A549 (cell line): Measurements from ENCODE around the gene ACSF3. TPM values are rescaled to one million over a fixed set of nuclear protein-coding genes. Genes with fewer than 3 reads are reported as not detected.
A peak's percentile ranks its signal among the peaks of the same experiment; 100 is the strongest.
"Not testable (repeated sequence)": the region's sequence is repeated elsewhere in the genome, so short reads cannot be mapped to it uniquely, and the experiment has no call there.

Source experiments
- ATAC-seq, 2 experiments: fragments of 200-7000 bp in 1 of 2; fragments of >200 bp in 1 of 2; cut with Nextera tagmentation in 1 of 2; cut with Tn5 transposase in 1 of 2; 3 replicates each; pipeline versions ENCODE4 v1.8.0 to v1.9.1; 2018 to 2020; ENCODE audit warnings: mild to moderate bottlenecking in 1 of 2, moderate library complexity in 1 of 2
- CTCF ChIA-PET: fragments of 300-600 bp; sonication (Branson Sonifier 250); formaldehyde crosslinking; extraction: SDS; loops from one replicate; lab custom pipeline; 2021; ENCODE audit warnings: antibody characterized with exemption, inconsistent platforms; lab: Yijun Ruan, JAX
- POLR2A ChIA-PET: fragments of 350-600 bp; formaldehyde crosslinking; extraction: SDS; loops from one replicate; lab custom pipeline; 2021; ENCODE audit warnings: antibody characterized with exemption, inconsistent platforms; lab: Yijun Ruan, JAX
- DNase-seq, 2 experiments: peaks; one replicate each; pipeline versions ENCODE4 v3.0.0 to v3.0.0-alpha.2; 2011 to 2016; ENCODE audit warnings: low read depth in 1 of 2, low spot score in 1 of 2
- FAIRE-seq: peaks from 2 replicates; lab custom pipeline; 2011; peaks lifted over from hg19 to GRCh38; lab: Jason Lieb, UNC
- H3K27ac ChIP-seq, 2 experiments: fragments of >200 bp; sonication (Bioruptor Twin); formaldehyde crosslinking; 3 replicates each; pipeline ENCODE4 v1.5.1; 2016 to 2017
- H3K4me1 ChIP-seq: fragments of >200 bp; sonication (Bioruptor Twin); formaldehyde crosslinking; 3 replicates; pipeline ENCODE4 v1.6.1; 2016
- H3K4me2 ChIP-seq: fragments of >200 bp; sonication (Bioruptor Twin); formaldehyde crosslinking; 3 replicates; pipeline ENCODE4 v1.6.1; 2016
- H3K4me3 ChIP-seq: fragments of >200 bp; sonication (Bioruptor Twin); formaldehyde crosslinking; 3 replicates; pipeline ENCODE4 v1.5.1; 2016
- H3K9me3 ChIP-seq: fragments of >200 bp; sonication (Bioruptor Twin); formaldehyde crosslinking; 3 replicates; pipeline ENCODE4 v1.6.1; 2016
- CEBPB ChIP-seq, 2 experiments: fragments of >200 bp in 1 of 2; sonication (Bioruptor Twin) in 1 of 2; formaldehyde crosslinking in 1 of 2; IDR thresholded peaks; 2 replicates each; pipeline ENCODE4 v1.6.1; 2012 to 2016
- CHD2 ChIP-seq: fragments of 150-350 bp; IDR thresholded peaks from 2 replicates; pipeline ENCODE4 v1.6.1; 2014; ENCODE audit warnings: low read length; ENCODE audit not compliant: partially characterized antibody
- CHD4 ChIP-seq: fragments of 200-600 bp; sonication (generic); IDR thresholded peaks from 2 replicates; pipeline ENCODE4 v1.6.1; 2016; ENCODE audit warnings: antibody characterized with exemption, mild to moderate bottlenecking, borderline replicate concordance
- E2F6 ChIP-seq: IDR thresholded peaks from 2 replicates; pipeline ENCODE4 v1.6.1; 2012; ENCODE audit warnings: low read depth, borderline replicate concordance
- HDAC2 ChIP-seq: fragments of 200-600 bp; sonication (generic); IDR thresholded peaks from 2 replicates; pipeline ENCODE4 v1.6.1; 2016
- HEYL ChIP-seq: fragments of 250-450 bp; sonication (Bioruptor Pico); IDR thresholded peaks from 2 replicates; pipeline ENCODE4 v1.8.0; 2021; ENCODE audit warnings: mild to moderate bottlenecking, moderate library complexity
- HMGXB4 ChIP-seq: fragments of 250-450 bp; sonication (Bioruptor Pico); IDR thresholded peaks from 2 replicates; pipeline ENCODE4 v1.5.0; 2021; ENCODE audit warnings: mild to moderate bottlenecking, moderate library complexity, borderline replicate concordance
- HOXB13 ChIP-seq: fragments of 250-450 bp; sonication (Bioruptor Pico); IDR thresholded peaks from 2 replicates; pipeline ENCODE4 v1.5.0; 2020; ENCODE audit warnings: low read depth, mild to moderate bottlenecking, moderate library complexity
- JUN ChIP-seq, 2 experiments: fragments of >200 bp; sonication (Bioruptor Twin); formaldehyde crosslinking; IDR thresholded peaks; 2 replicates in 1 of 2; 3 replicates in 1 of 2; pipeline ENCODE4 v1.6.1; 2016 to 2017
- MAFK ChIP-seq: fragments of 450-650 bp; IDR thresholded peaks from 2 replicates; pipeline ENCODE4 v1.6.1; 2014; ENCODE audit not compliant: partially characterized antibody
- NPAS2 ChIP-seq: fragments of 250-450 bp; sonication (Bioruptor Pico); IDR thresholded peaks from 2 replicates; pipeline ENCODE4 v1.8.0; 2022; ENCODE audit warnings: mild to moderate bottlenecking, moderate library complexity, borderline replicate concordance
- PHF8 ChIP-seq: fragments of 200-600 bp; sonication (generic); IDR thresholded peaks from 2 replicates; pipeline ENCODE4 v1.6.1; 2016; ENCODE audit warnings: low read depth, mild to moderate bottlenecking, antibody characterized with exemption, moderate library complexity, borderline replicate concordance
- RAD21 ChIP-seq, 2 experiments: fragments of >200 bp in 1 of 2; sonication (Bioruptor Twin) in 1 of 2; formaldehyde crosslinking in 1 of 2; IDR thresholded peaks in 1 of 2; conservative IDR thresholded peaks in 1 of 2; 2 replicates in 1 of 2; 3 replicates in 1 of 2; pipeline ENCODE4 v1.6.1; 2012 to 2018; ENCODE audit warnings: inconsistent platforms in 1 of 2
- RFX5 ChIP-seq: fragments of 450-650 bp; IDR thresholded peaks from 2 replicates; pipeline ENCODE4 v1.7.1; 2014; ENCODE audit warnings: antibody characterized with exemption, mild to moderate bottlenecking, moderate library complexity
- RNF2 ChIP-seq: fragments of 200-600 bp; sonication (generic); IDR thresholded peaks from 2 replicates; pipeline ENCODE4 v1.6.1; 2016; ENCODE audit warnings: low read depth, mild to moderate bottlenecking, antibody characterized with exemption, moderate library complexity, borderline replicate concordance
- SREBF2 ChIP-seq: fragments of 450-650 bp; IDR thresholded peaks from 2 replicates; pipeline ENCODE4 v1.6.1; 2014; ENCODE audit warnings: mild to moderate bottlenecking, moderate library complexity
- TFCP2L1 ChIP-seq: fragments of 250-450 bp; sonication (Bioruptor Pico); IDR thresholded peaks from 2 replicates; pipeline ENCODE4 v1.5.0; 2021; ENCODE audit warnings: mild to moderate bottlenecking
- ZFP36 ChIP-seq: fragments of 450-650 bp; IDR thresholded peaks from 2 replicates; pipeline ENCODE4 v1.6.1; 2014; ENCODE audit warnings: borderline replicate concordance; ENCODE audit not compliant: partially characterized antibody
- ZNF302 ChIP-seq: fragments of 250-450 bp; sonication (Bioruptor Pico); IDR thresholded peaks from 2 replicates; pipeline ENCODE4 v1.9.0; 2021; ENCODE audit warnings: inconsistent platforms, mild to moderate bottlenecking, moderate library complexity
- ZSCAN20 ChIP-seq: fragments of 250-450 bp; sonication (Bioruptor Pico); IDR thresholded peaks from 2 replicates; pipeline ENCODE4 v1.8.0; 2022; ENCODE audit warnings: mild to moderate bottlenecking, moderate library complexity
- WGBS: methylation state at CpG from one replicate; pipeline ENCODE4 v1.1.6; 2017; ENCODE audit errors: missing lambda C conversion rate; 5-methylcytosine and 5-hydroxymethylcytosine counted together
- polyA plus RNA-seq, 4 experiments: library from polyadenylated mRNA; depleted of rRNA in 3 of 4; stranded (reverse); fragments of >200 nt; fragmentation: RNase III in 1 of 4; extraction: RNeasy Plus Mini Kit Qiagen cat#74134 plus additional on column Dnase treatment in 1 of 4; gene quantifications; 2 replicates in 3 of 4; 3 replicates in 1 of 4; pipeline ENCODE4 v1.2.3, GENCODE V29; 2011 to 2017

Gene ACSF3
- polyA plus RNA-seq, 2 of the 4 experiments (the other 2 are of a cell fraction), result 9.8 to 13.1 TPM

DNA sequence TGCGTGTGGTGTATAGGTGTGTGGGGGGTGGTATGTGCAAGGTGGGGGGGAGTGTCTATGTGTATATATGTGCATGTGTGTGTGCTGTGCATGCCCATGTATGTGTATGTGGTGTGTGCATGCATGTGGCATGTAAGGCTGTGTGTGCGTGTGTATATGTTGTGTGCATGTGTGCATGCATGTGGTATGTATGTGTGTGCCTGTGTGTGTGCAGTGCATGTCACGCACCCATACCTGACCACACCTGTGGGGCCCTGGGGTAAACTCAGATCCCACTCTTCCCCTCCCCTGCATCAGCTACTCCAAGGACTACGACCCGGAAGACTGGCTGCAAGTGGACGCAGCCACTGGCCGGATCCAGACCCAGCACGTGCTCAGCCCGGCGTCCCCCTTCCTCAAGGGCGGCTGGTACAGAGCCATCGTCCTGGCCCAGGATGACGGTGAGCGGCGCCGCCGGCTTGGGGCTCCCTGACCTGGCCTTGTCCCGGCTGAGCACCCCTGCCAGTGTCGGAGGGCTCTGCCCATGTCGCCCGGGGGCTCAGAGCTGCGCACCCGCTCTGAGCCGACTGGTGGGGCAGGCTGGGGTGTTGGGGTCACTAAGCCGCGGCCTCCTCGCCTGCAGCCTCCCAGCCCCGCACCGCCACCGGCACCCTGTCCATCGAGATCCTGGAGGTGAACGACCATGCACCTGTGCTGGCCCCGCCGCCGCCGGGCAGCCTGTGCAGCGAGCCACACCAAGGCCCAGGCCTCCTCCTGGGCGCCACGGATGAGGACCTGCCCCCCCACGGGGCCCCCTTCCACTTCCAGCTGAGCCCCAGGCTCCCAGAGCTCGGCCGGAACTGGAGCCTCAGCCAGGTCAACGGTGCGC lies 97.6 kb downstream of the ACSF3 start:
- ChIA-PET POLR2A (no interaction called here), CTCF (interaction anchor here (0.7 kb wide), 1 partner anchor 12 kb away, joined by 3 read pairs; no protein-coding TSS in a partner anchor)
- FAIRE-seq (no peak), DNase-seq (no peak), ATAC-seq (no peak)
- WGBS, result 89% methylated on average over 10 of the region's 44 CpGs
- Histone ChIP-seq H3K4me2 (peak overlapping the region; percentile 99), H3K4me1 (peaks cover 7% of the 10 kb centered on the region; the same call in 1 of the 3 replicates), H3K4me3 (no peak overlapping the region; the same call in 2 of the 3 replicates), H3K27ac (peak overlapping the region in 1 of 2 experiments; percentile 71; a peak in 2 of 6 replicates), H3K9me3 (no peaks in the 10 kb centered on the region)
- TF ChIP-seq E2F6, result no peak
- no peak for TF ChIP-seq SREBF2
- TF ChIP-seq HMGXB4, result no peak
- TF ChIP-seq JUN (IDR thresholded peaks at IDR 0.05), result no peak
- TF ChIP-seq CHD4, result no peak
- no peak for TF ChIP-seq MAFK
- no peak for TF ChIP-seq PHF8
- TF ChIP-seq HEYL (CRISPR knock-in tag), result no peak
- no peak for TF ChIP-seq NPAS2 (CRISPR knock-in tag)
- TF ChIP-seq RAD21 (conservative IDR thresholded peaks at IDR 0.05 in 1 of 2, IDR thresholded peaks at IDR 0.05 in 1 of 2), result no peak
- no peak for TF ChIP-seq ZFP36

DNA sequence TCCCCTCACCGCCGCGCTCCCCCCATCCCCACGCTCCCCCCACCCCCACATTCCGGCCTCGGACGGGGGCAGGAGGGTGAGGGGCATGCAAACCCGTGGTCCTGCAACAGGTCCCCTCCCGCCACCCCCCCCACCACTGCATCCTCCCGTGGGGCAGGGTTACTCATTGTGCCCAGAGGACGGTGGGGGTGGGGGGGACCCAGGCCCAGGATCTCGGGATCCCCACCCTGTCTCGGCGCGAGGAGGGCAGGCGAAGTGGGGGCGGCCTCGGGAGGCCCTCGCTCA lies 98.2 kb downstream of the ACSF3 start:
- peak overlapping the region; percentile 49 for H3K4me3 ChIP-seq
- ChIA-PET CTCF (no interaction called here), POLR2A (no interaction called here)
- H3K9me3 ChIP-seq, result no peaks in the 10 kb centered on the region
- H3K27ac ChIP-seq, result peak overlapping the region; percentile 48 to 71; a peak in 4 of 6 replicates
- ATAC-seq (no peak), FAIRE-seq (no peak), DNase-seq (no peak)
- H3K4me1 ChIP-seq, result peaks cover 7% of the 10 kb centered on the region; the same call in 1 of the 3 replicates
- no CpG with 5 or more reads among the region's 19 CpGs for WGBS
- H3K4me2 ChIP-seq, result peak overlapping the region; percentile 99
- TF ChIP-seq RFX5 (no peak), ZNF302 (CRISPR knock-in tag) (no peak), ZFP36 (no peak), CEBPB (IDR thresholded peaks at IDR 0.05) (no peak), CHD2 (no peak), SREBF2 (no peak), ZSCAN20 (CRISPR knock-in tag) (no peak), HOXB13 (no peak), RNF2 (no peak), HDAC2 (no peak), TFCP2L1 (CRISPR knock-in tag) (no peak)

DNA sequence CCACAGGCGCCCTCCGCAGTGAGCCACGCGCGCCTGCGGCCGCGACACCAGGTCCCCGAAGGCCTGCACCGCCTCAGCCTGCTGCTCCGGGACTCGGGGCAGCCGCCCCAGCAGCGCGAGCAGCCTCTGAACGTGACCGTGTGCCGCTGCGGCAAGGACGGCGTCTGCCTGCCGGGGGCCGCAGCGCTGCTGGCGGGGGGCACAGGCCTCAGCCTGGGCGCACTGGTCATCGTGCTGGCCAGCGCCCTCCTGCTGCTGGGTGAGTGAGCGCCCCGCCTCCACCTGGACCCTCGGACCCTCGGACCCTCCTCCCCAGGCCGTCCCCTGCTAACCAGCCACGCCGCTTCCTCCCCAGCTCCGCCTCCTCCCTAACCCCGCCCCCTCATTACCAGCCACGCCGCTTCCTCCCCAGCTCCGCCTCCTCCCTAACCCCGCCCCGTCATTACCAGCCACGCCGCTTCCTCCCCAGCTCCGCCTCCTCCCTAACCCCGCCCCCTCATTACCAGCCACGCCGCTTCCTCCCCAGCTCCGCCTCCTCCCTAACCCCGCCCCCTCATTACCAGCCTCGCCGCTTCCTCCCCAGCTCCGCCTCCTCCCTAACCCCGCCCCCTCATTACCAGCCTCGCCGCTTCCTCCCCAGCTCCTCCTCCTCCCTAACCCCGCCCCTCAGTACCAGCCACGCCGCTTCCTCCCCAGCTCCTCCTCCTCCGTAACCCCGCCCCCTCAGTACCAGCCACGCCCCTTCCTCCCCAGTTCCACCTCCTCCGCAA lies 98.7 kb downstream of the ACSF3 start:
- H3K4me3 ChIP-seq, result peak overlapping the region; percentile 49
- WGBS, result 0% methylated on average over 9 of the region's 63 CpGs
- ATAC-seq (peak; percentile 15 to 58; a peak in 5 of 6 replicates), DNase-seq (peak in 1 of 2 experiments; percentile 92)
- H3K4me1 ChIP-seq, H3K9me3 ChIP-seq, FAIRE-seq: not testable (repeated sequence)
- ChIA-PET CTCF (interaction anchor here (1.2 kb wide), 1 partner anchor 25 kb away, joined by 4 read pairs; no protein-coding TSS in a partner anchor), POLR2A (interaction anchor here (0.6 to 1.1 kb wide), 3 partner anchors 25 to 361 kb away, joined by 3 to 5 read pairs (median 3); partner anchors contain the start of genes TRAPPC2L and ZNF778)
- H3K4me2 ChIP-seq, result peak overlapping the region; percentile 99
- peak overlapping the region; percentile 48 to 71; a peak in 4 of 6 replicates for H3K27ac ChIP-seq
